Stomach (tissue), 4 donors: ENCODE data around the gene ZBTB42.

Experiments used
- CTCF ChIP-seq, 7 experiments: fragments of 450-650 bp in 4 of 7; fragments of 200-600 bp in 3 of 7; sonication (generic) in 3 of 7; IDR thresholded peaks; one replicate each; pipeline ENCODE4 v1.5.1; 2016 to 2019; ENCODE audit warnings: antibody characterized with exemption in 7 of 7, control low read depth in 2 of 7, mild to moderate bottlenecking in 1 of 7
- POLR2A ChIP-seq, 4 donors: fragments of 450-650 bp; IDR thresholded peaks; one replicate each; pipeline ENCODE4 v1.6.1; 2016; ENCODE audit warnings: antibody characterized with exemption in 4 of 4, control low read depth in 2 of 4, mild to moderate bottlenecking in 1 of 4, moderate library complexity in 1 of 4
- POLR2AphosphoS5 ChIP-seq, 3 donors: sonication (generic); formaldehyde crosslinking; IDR thresholded peaks; one replicate each; pipeline ENCODE4 v1.6.1; 2016; ENCODE audit warnings: antibody characterized with exemption in 3 of 3

GRCh38 chr14:104783484-104784217, 17.2 kb upstream of the ZBTB42 start:
- no peak for TF ChIP-seq CTCF (IDR thresholded peaks at IDR 0.05)
- no peak for TF ChIP-seq POLR2A (IDR thresholded peaks at IDR 0.05)
- TF ChIP-seq POLR2AphosphoS5 (IDR thresholded peaks at IDR 0.05) = no peak
